ENCODE results near the gene TRERF1.

DNA sequence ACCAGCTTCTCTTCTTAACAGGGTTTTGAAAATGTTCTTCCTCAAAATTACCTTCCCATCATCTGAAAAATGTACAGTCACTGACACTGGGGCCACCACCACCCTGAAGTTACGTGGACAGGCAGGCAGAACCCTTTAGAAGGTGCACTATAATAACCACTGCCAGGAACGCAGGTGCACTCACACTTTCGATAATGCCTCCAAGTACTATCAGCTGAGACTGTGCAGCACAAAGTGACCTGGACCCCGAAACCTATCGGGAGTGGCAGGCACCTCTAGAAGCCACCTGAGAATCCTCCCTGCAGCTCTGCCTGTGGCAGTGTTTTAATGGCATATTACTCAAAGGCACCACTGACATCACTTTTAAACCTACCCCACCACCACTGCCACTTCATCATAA, 66.4 kb downstream of the TRERF1 start:
- TF ChIP-seq CTCF (IDR thresholded peaks at IDR 0.05; ENCODE audit: low read length) (no peak), EZH2 (IDR thresholded peaks at IDR 0.05; ENCODE audit: borderline replicate concordance, low read length) (no peak)

All from OCI-LY1 (cell line).